Loucy (cell line): Measurements from ENCODE around the gene PPFIBP2.

Experiments used
- CTCF ChIP-seq: fragments of 200-600 bp; sonication (generic); conservative IDR thresholded peaks from 2 replicates; pipeline ENCODE4 v1.5.1; 2014; ENCODE audit warnings: mild to moderate bottlenecking, antibody characterized with exemption, low read length
- EZH2phosphoT487 ChIP-seq: fragments of 200-600 bp; IDR thresholded peaks from 2 replicates; pipeline ENCODE4 v1.6.1; 2018; ENCODE audit warnings: antibody characterized with exemption, mild to moderate bottlenecking, moderate library complexity, borderline replicate concordance

GRCh38 chr11:7621554-7621953 is 107.8 kb downstream of the PPFIBP2 start:
- TF ChIP-seq CTCF (no peak), EZH2phosphoT487 (no peak)
